T-helper 1 cell treated with Interleukin-12 subunit alpha and Interleukin-12 subunit beta and Interleukin-4 antibody, amounts not matched to agents 30 ng/mL and 1 ng/mL, for 36 hours (primary cell): ENCODE results near the gene ZNF688. TPM values are rescaled to one million over a fixed set of nuclear protein-coding genes. Genes with fewer than 3 reads are reported as not detected.

Source experiments
- intact Hi-C: fragments of 100-400 bp; cut with micrococcal nuclease; formaldehyde crosslinking; loops from one replicate; pipeline ENCODE4 v1.15.1; 2024
- total RNA-seq: library from RNA; stranded (reverse); gene quantifications from 2 replicates; pipeline ENCODE4 v1.2.3, GENCODE V29; 2022

ZNF688 gene
- total RNA-seq, 1 donor from 2014 or later: 13.2 TPM

GRCh38 chr16:30521873-30522641, 49.5 kb downstream of the ZNF688 start:
- intact Hi-C loops: no loop called here

DNA sequence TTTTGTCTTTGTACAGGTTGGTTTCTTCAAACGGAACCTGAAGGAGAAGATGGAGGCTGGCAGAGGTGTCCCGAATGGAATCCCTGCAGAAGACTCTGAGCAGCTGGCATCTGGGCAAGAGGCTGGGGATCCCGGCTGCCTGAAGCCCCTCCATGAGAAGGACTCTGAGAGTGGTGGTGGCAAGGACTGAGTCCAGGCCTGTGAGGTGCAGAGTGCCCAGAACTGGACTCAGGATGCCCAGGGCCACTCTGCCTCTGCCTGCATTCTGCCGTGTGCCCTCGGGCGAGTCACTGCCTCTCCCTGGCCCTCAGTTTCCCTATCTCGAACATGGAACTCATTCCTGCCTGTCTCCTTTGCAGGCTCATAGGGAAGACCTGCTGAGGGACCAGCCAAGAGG, 50.0 kb downstream of the ZNF688 start:
- intact Hi-C loops: no loop called here

Other genes starting within 250 kb of the ZNF688 start
- gene CD2BP2, start 216.4 kb downstream of the ZNF688 start, total RNA-seq: 84.1 and 88.8 TPM in 2 replicates
- 71.1 and 72.7 TPM in 2 replicates for gene TBC1D10B, start 201.2 kb downstream of the ZNF688 start, total RNA-seq
- not detected in 2 replicates for gene MYL11, start 196.9 kb downstream of the ZNF688 start, total RNA-seq
- gene SEPTIN1, start 189.2 kb downstream of the ZNF688 start, total RNA-seq: 355 and 356 TPM in 2 replicates
- 17.2 and 18.0 TPM in 2 replicates for gene ZNF48, start 176.3 kb downstream of the ZNF688 start, total RNA-seq
- 4.9 and 5.9 TPM in 2 replicates for gene ZNF771, start 164.1 kb downstream of the ZNF688 start, total RNA-seq
- 76.4 and 78.5 TPM in 2 replicates for gene DCTPP1, start 141.7 kb downstream of the ZNF688 start, total RNA-seq
- gene SEPHS2, start 125.8 kb downstream of the ZNF688 start, total RNA-seq: 73.8 and 77.3 TPM in 2 replicates
- 660 and 669 TPM in 2 replicates for gene ITGAL, start 99.0 kb downstream of the ZNF688 start, total RNA-seq
- gene ZNF768, start 45.1 kb downstream of the ZNF688 start, total RNA-seq: 6.7 and 6.9 TPM in 2 replicates
- 13.8 and 14.1 TPM in 2 replicates for gene ZNF747, start 36.9 kb downstream of the ZNF688 start, total RNA-seq
- gene ZNF764, start 13.3 kb downstream of the ZNF688 start, total RNA-seq: 21.2 and 22.5 TPM in 2 replicates
- gene ZNF785, start 14.0 kb upstream of the ZNF688 start, total RNA-seq: 21.5 and 22.4 TPM in 2 replicates
- 13.5 and 13.7 TPM in 2 replicates for gene ZNF689, start 38.7 kb upstream of the ZNF688 start, total RNA-seq
- 90.0 and 91.6 TPM in 2 replicates for gene PRR14, start 79.2 kb upstream of the ZNF688 start, total RNA-seq
- 162 and 164 TPM in 2 replicates for gene FBRS, start 86.7 kb upstream of the ZNF688 start, total RNA-seq
- 93.9 and 99.5 TPM in 2 replicates for gene SRCAP, start 127.5 kb upstream of the ZNF688 start, total RNA-seq
- gene PHKG2, start 176.7 kb upstream of the ZNF688 start, total RNA-seq: 44.6 and 47.4 TPM in 2 replicates
- gene CFAP119, start 190.3 kb upstream of the ZNF688 start, total RNA-seq: 1.6 TPM in 2 replicates
- 97.2 and 102 TPM in 2 replicates for gene RNF40, start 190.6 kb upstream of the ZNF688 start, total RNA-seq
- 1.9 and 2.1 TPM in 2 replicates for gene ZNF629, start 215.5 kb upstream of the ZNF688 start, total RNA-seq